HepG2 (cell line): ENCODE results near the gene PTPRM. TPM values are rescaled to one million over a fixed set of nuclear protein-coding genes. Genes with fewer than 3 reads are reported as not detected.

ENCODE experiments used
- ATAC-seq: fragments of 200-7000 bp; cut with Tn5 transposase; 3 replicates; pipeline ENCODE4 v1.9.1; 2020; ENCODE audit warnings: mild to moderate bottlenecking, moderate library complexity
- BruUV-seq: library from RNA; stranded (reverse); fragments of 400-500 nt; replicated peaks from 2 replicates; lab custom pipeline; 2021; lab: Mats Ljungman, UMichigan
- CTCF ChIA-PET: fragments of 300-600 bp; formaldehyde crosslinking; extraction: SDS; loops from one replicate; lab custom pipeline; 2021; ENCODE audit warnings: low total read pairs, inconsistent platforms, low intra/inter-chr PET ratio; lab: Yijun Ruan, JAX
- POLR2A ChIA-PET: fragments of 350-600 bp; sonication (Branson Sonifier 250); formaldehyde crosslinking; loops from one replicate; lab custom pipeline; 2020; ENCODE audit warnings: antibody characterized with exemption, inconsistent platforms; lab: Yijun Ruan, JAX
- DNase-seq: peaks from one replicate; pipeline ENCODE4 v3.0.0-alpha.2; 2015; ENCODE audit warnings: low spot score
- FAIRE-seq: peaks from 3 replicates; lab custom pipeline; 2011; peaks lifted over from hg19 to GRCh38; lab: Jason Lieb, UNC
- H2AFZ ChIP-seq: one replicate; pipeline ENCODE4 v1.6.1; 2011; ENCODE audit warnings: low read length, inconsistent platforms
- H3K27ac ChIP-seq: fragments of 300-600 bp; 3 replicates; pipeline ENCODE4 v1.8.0; 2011; ENCODE audit warnings: mixed run types, mild to moderate bottlenecking, mixed read lengths, low read length, inconsistent platforms; ENCODE audit not compliant: insufficient read depth; ENCODE audit errors: extremely low read length
- H3K27me3 ChIP-seq, 2 experiments: fragments of 200-600 bp in 1 of 2; 2 replicates in 1 of 2; 3 replicates in 1 of 2; pipeline versions ENCODE4 v1.6.0 to v1.8.0; 2011; ENCODE audit warnings: low read length in 2 of 2, mild to moderate bottlenecking in 2 of 2, moderate library complexity in 2 of 2, inconsistent platforms in 1 of 2; ENCODE audit not compliant: insufficient read depth in 2 of 2, control insufficient read depth in 1 of 2
- H3K36me3 ChIP-seq, 2 experiments: fragments of 200-600 bp in 1 of 2; replicated peaks in 1 of 2; 2 replicates in 1 of 2; 3 replicates in 1 of 2; pipeline versions ENCODE4 v1.5.1 to v1.8.0; 2011; ENCODE audit warnings: low read length in 2 of 2, inconsistent platforms in 1 of 2; ENCODE audit not compliant: insufficient read depth in 2 of 2, control insufficient read depth in 1 of 2
- H3K4me1 ChIP-seq: 2 replicates; pipeline ENCODE4 v1.5.1; 2012; ENCODE audit warnings: low read length, inconsistent platforms; ENCODE audit not compliant: insufficient read depth
- H3K4me2 ChIP-seq: 2 replicates; pipeline ENCODE4 v1.6.0; 2011; ENCODE audit warnings: low read depth, low read length, inconsistent platforms
- H3K4me3 ChIP-seq, 3 experiments: fragments of 200-600 bp in 1 of 3; sonication (generic), shearing (Covaris generic) in 1 of 3; replicated peaks in 1 of 3; 2 replicates each; pipeline ENCODE4 v1.5.1; 2011 to 2016; ENCODE audit warnings: low read length in 3 of 3, inconsistent platforms in 2 of 3, low read depth in 2 of 3, mild to moderate bottlenecking in 2 of 3, control low read depth in 1 of 3, mixed read lengths in 1 of 3; ENCODE audit not compliant: insufficient read depth in 1 of 3
- H3K79me2 ChIP-seq: one replicate; pipeline ENCODE4 v1.6.1; 2011; ENCODE audit warnings: low read length, inconsistent platforms; ENCODE audit not compliant: insufficient read depth
- H3K9ac ChIP-seq: 2 replicates; pipeline ENCODE4 v1.6.0; 2011; ENCODE audit warnings: mild to moderate bottlenecking, low read depth, low read length, inconsistent platforms; ENCODE audit not compliant: insufficient read depth
- H3K9me3 ChIP-seq: 2 replicates; pipeline ENCODE4 v1.5.1; 2012; ENCODE audit warnings: mild to moderate bottlenecking, low read length
- H4K20me1 ChIP-seq: 2 replicates; pipeline ENCODE4 v1.6.0; 2011; ENCODE audit warnings: inconsistent platforms, mild to moderate bottlenecking, low read length, moderate library complexity; ENCODE audit not compliant: insufficient read depth
- GABPB1 ChIP-seq: IDR thresholded peaks from 2 replicates; pipeline ENCODE4 v1.6.1; 2016; ENCODE audit warnings: mild to moderate bottlenecking, missing genetic modification reagents, moderate library complexity, missing compliant biosample characterization
- HOXD1 ChIP-seq: sonication (generic); formaldehyde crosslinking; IDR thresholded peaks from 2 replicates; pipeline ENCODE4 v1.5.0; 2020; ENCODE audit warnings: missing genetic modification reagents
- PAX8 ChIP-seq: sonication (generic); formaldehyde crosslinking; IDR thresholded peaks from 2 replicates; pipeline ENCODE4 v1.8.0; 2022; ENCODE audit warnings: mild to moderate bottlenecking, missing genetic modification reagents, borderline replicate concordance
- PAXIP1 ChIP-seq: sonication (generic); formaldehyde crosslinking; conservative IDR thresholded peaks from 2 replicates; pipeline ENCODE4 v1.4.0; 2020; ENCODE audit warnings: mild to moderate bottlenecking, missing genetic modification reagents, moderate library complexity
- ZNF143 ChIP-seq: sonication (generic); formaldehyde crosslinking; IDR thresholded peaks from 2 replicates; pipeline ENCODE4 v1.4.0; 2020; ENCODE audit warnings: missing genetic modification reagents
- ZNF251 ChIP-seq: sonication (generic); formaldehyde crosslinking; IDR thresholded peaks from 2 replicates; pipeline ENCODE4 v1.9.0; 2021; ENCODE audit warnings: mild to moderate bottlenecking, missing genetic modification reagents
- ZNF337 ChIP-seq: sonication (generic); formaldehyde crosslinking; IDR thresholded peaks from 2 replicates; pipeline ENCODE4 v1.5.1; 2020; ENCODE audit warnings: missing genetic modification reagents, low read depth, mild to moderate bottlenecking, borderline replicate concordance
- ZNF451 ChIP-seq: sonication (generic); formaldehyde crosslinking; IDR thresholded peaks from 2 replicates; pipeline ENCODE4 v1.5.0; 2020; ENCODE audit warnings: mild to moderate bottlenecking, missing genetic modification reagents
- ZNF547 ChIP-seq: sonication (generic); formaldehyde crosslinking; IDR thresholded peaks from 2 replicates; pipeline ENCODE4 v1.5.1; 2020; ENCODE audit warnings: mild to moderate bottlenecking, missing genetic modification reagents
- ZNF782 ChIP-seq: sonication (generic); formaldehyde crosslinking; IDR thresholded peaks from 2 replicates; pipeline ENCODE4 v1.4.0; 2020; ENCODE audit warnings: missing genetic modification reagents, mild to moderate bottlenecking, borderline replicate concordance
- WGBS: methylation state at CpG from one replicate; pipeline ENCODE4 v1.1.6; 2017; ENCODE audit warnings: low lambda C conversion rate; 5-methylcytosine and 5-hydroxymethylcytosine counted together
- in situ Hi-C: cut with HindIII; loops from 2 replicates; pipeline ENCODE4 v1.10.0; 2017; ENCODE audit warnings: low pct_unique_long_range_greater_than_20kb; ENCODE audit not compliant: extremely low pct_ligation_motif_present
- intact Hi-C: fragments of 100-400 bp; cut with micrococcal nuclease; formaldehyde crosslinking; loops from one replicate; pipeline ENCODE4 v1.10.0; 2022; ENCODE audit not compliant: unreplicated experiment
- polyA plus RNA-seq, 8 experiments: library from polyadenylated mRNA; depleted of rRNA in 3 of 8; stranded (reverse) in 7 of 8; unstranded in 1 of 8; fragments of >200 nt; fragmentation: Illumina TruSeq in 4 of 8; extraction: Trizol in 4 of 8; gene quantifications; 2 replicates each; pipeline versions ENCODE4 v1.2.1 to v1.2.3, GENCODE V29; 2011 to 2016; ENCODE audit warnings: low read depth in 4 of 8, missing spikeins in 1 of 8, mixed read lengths in 1 of 8; ENCODE audit not compliant: insufficient read depth in 1 of 8
- total RNA-seq, 5 experiments: library from RNA; depleted of rRNA; stranded (reverse); fragments of >200 nt; fragmentation: Illumina TruSeq; extraction: Trizol; gene quantifications; 2 replicates each; pipeline ENCODE4 v1.2.3, GENCODE V29; 2016; ENCODE audit warnings: low read depth in 1 of 5

Gene PTPRM
- total and polyA plus RNA-seq, 2 of the 13 experiments (the other 11 are each of a cell fraction or from before 2014, with no cell fraction given) = 12.6 to 108 TPM

- Histone ChIP-seq H3K79me2 (peaks cover 46% of the 10 kb centered on the region), H3K9me3 (no peaks in the 10 kb centered on the region), H4K20me1 (peaks cover 2% of the 10 kb centered on the region; the same call in 1 of the 2 replicates), H3K4me2 (no peak overlapping the region), H3K27ac (no peak overlapping the region), H3K4me1 (peaks cover 30% of the 10 kb centered on the region), H2AFZ (no peak overlapping the region), H3K9ac (no peak overlapping the region), H3K27me3 (no peaks in the 10 kb centered on the region), H3K4me3 (no peak overlapping the region), H3K36me3 (0 out of 5 replicates have a peak, but pooled peaks cover 0 to 4% of the 10 kb centered on the region in 2 experiments)
- TF ChIP-seq ZNF782 (CRISPR knock-in tag) (no peak), ZNF451 (CRISPR knock-in tag) (no peak), ZNF337 (no peak), GABPB1 (no peak), ZNF143 (CRISPR knock-in tag) (no peak), HOXD1 (no peak), PAX8 (CRISPR knock-in tag) (no peak), PAXIP1 (CRISPR knock-in tag) (no peak), ZNF547 (no peak), ZNF251 (CRISPR knock-in tag) (no peak)
- FAIRE-seq = no peak
- ChIA-PET CTCF (no interaction called here), POLR2A (no interaction called here)
- no TSS peak for BruUV-seq
- ATAC-seq = no peak
- WGBS = 93% methylated on average over 4 of the region's 4 CpGs
- intact Hi-C loops = loop anchor here (10.0 kb wide), 1 partner anchor 345 kb away; no protein-coding TSS in a partner anchor
- DNase-seq = no peak
- in situ Hi-C loops = no loop called here
Observed at GRCh38 chr18:7579918-7580542, 12.9 kb downstream of the PTPRM start.
